Islet of Langerhans (tissue), 1 donor: ENCODE data around the gene TUBA1A.
"Not testable (repeated sequence)": the region's sequence is repeated elsewhere in the genome, so short reads cannot be mapped to it uniquely, and the experiment has no call there.

Source experiments
- FAIRE-seq: peaks from one replicate; lab custom pipeline; 2011; peaks lifted over from hg19 to GRCh38; lab: Jason Lieb, UNC

The TUBA1A gene

DNA sequence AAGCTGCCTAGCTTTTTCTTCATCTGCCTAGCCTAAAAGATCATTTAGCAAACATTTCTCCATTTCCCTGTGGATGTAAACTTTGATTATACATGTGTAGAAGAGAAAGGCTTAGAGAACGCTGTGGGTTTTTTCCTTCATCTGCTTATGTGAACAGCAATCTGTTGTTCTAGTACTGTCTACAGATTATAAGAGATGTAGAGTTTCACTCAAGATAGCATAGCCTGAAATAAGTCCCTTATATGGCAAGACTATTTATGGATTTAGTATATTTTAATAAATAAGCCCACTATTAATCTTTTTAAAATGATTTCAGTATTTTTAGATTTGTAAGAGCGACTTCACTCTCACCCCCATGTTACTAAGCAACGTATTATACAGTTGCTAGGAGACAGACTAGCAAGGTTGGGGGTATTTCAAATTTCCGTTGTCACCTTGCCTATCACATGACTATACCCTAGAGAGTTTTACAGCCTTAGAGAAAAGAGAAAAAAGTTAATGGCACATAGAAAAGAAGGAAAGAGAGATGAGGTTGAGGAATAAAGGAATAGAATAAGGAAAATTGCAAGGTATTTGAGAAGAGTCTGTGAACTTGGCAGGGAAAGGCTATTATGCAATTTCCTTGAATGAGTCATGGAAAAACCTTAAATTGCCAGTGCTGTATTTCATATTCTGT lies 12.2 kb upstream of the TUBA1A start:
- peak; percentile 99 for FAIRE-seq

- FAIRE-seq = no peak
Measured at GRCh38 chr12:49198431-49199155, 9.7 kb upstream of the TUBA1A start.

GRCh38 chr12:49197256-49197655 lies 8.4 kb upstream of the TUBA1A start:
- no peak for FAIRE-seq

DNA sequence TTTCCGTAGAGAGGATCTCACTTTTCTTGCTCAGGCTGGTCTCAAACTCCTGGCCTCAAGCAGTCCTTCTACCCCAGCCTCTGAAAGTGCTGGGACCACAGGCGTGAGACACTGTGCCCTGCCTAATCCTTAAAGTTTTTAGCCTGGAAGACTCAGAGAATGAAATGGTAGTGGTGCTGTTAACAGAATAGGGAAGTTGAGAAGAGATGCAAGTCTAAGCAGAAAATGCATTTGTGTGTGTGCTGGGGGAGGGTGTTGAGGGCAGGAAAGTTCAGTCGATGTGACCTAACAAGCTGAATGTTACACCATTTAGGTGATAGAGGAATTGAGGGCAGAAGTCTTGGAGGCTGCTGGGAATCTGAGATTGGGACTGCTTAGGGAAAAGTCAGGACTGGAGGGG lies 6.9 kb upstream of the TUBA1A start:
- no peak for FAIRE-seq

DNA sequence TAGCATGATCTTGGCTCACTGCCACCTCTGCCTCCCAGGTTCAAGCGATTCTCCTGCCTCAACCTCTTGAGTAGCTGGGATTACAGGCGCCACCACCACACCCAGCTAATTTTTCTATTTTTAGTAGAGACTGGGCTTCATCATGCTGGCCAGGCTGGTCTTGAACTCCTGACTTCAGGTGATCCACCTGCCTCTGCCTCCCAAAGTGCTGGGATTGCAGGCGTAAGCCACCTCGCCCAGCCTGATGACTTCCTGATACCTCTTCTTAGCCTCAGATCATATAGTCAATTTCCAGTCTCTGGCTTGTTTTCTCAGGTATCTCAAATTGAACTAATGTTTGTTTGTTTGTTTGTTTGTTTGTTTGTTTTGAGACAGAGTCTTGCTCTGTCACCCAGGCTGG lies 4.9 kb upstream of the TUBA1A start:
- FAIRE-seq = not testable (repeated sequence)

- FAIRE-seq = not testable (repeated sequence)
Measured at GRCh38 chr12:49191498-49191897, 2.6 kb upstream of the TUBA1A start.

GRCh38 chr12:49190974-49191373 lies 2.1 kb upstream of the TUBA1A start:
- FAIRE-seq = no peak

GRCh38 chr12:49189731-49190716 lies 1.1 kb upstream of the TUBA1A start:
- FAIRE-seq = no peak

GRCh38 chr12:49188201-49188915 lies 522 bp downstream of the TUBA1A start:
- FAIRE-seq = no peak

DNA sequence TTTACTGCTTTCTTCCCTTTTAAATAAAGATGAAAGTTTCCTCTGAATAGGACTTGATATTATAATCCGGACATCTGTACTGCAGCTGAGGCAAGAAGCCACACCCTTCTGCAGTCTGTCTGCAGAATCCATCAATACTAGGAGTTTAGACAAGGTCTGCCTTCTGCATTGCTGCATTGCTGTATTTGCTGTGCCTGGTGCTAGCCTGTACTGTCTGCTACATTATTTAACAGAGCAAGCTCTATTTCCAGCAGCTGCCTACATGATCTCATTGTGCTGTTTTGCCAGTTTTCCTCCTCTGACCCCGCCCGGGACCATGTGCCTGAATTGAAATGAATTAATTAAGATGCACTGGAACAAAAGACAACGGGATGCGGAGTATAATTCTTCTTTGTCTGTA lies 1.7 kb downstream of the TUBA1A start:
- FAIRE-seq = no peak

GRCh38 chr12:49186307-49186706 lies 2.6 kb downstream of the TUBA1A start:
- not testable (repeated sequence) for FAIRE-seq

- not testable (repeated sequence) for FAIRE-seq
Measured at GRCh38 chr12:49184697-49185096, 4.2 kb downstream of the TUBA1A start.

DNA sequence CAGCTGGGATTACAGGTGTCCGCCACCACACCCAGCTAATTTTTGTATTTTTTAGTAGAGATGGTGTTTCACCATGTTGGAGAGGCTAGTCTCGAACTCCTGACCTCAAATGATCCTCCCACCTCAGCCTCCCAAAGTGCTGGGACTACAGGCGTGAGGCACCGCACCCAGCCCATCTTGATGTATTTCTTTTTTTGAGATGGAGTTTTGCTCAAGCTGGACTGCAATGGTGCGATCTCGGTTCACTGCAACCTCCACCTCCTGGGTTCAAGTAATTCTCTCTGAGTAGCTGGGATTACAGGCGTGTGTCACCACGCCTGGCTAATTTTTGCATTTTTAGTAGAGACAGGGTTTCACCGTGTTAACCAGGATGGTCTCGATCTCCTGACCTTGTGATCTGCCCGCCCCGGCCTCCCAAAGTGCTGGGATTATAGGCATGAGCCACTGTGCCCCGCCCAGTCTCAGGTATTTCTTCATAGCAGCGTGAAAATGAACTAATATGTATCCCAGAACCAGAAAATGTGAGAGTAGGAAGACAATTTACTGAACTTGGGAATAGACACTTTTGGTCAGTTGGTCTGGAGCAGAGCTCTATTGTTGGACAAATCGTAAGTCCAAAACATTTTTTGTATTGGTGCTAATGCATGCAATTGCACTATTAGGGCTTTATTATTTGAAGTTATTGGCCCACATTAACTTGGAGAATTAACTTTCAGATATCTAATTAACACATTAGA lies 5.5 kb downstream of the TUBA1A start:
- not testable (repeated sequence) for FAIRE-seq

DNA sequence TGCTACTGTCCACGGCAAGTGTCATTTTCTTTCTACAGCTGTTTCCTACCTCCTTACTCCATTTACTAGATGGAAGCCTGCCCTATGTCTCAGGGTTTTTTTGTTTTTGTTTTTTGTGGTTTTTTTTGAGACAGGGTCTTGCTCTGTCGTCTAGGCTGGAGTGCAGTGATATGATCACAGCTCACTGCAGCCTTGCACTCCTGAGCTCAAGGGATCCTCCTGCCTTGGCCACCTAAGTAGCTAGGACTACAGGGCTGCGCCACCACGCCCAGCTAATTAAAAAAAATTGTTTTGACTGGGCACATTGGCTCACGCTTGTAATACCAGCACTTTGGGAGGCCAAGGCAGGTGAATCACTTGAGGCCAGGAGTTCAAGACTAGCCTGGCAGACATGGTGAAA lies 14.7 kb downstream of the TUBA1A start:
- no peak for FAIRE-seq

- FAIRE-seq = no peak
Measured at GRCh38 chr12:49170924-49171323, 18.0 kb downstream of the TUBA1A start.

- FAIRE-seq = no peak
Measured at GRCh38 chr12:49165114-49165513, 23.8 kb downstream of the TUBA1A start.

DNA sequence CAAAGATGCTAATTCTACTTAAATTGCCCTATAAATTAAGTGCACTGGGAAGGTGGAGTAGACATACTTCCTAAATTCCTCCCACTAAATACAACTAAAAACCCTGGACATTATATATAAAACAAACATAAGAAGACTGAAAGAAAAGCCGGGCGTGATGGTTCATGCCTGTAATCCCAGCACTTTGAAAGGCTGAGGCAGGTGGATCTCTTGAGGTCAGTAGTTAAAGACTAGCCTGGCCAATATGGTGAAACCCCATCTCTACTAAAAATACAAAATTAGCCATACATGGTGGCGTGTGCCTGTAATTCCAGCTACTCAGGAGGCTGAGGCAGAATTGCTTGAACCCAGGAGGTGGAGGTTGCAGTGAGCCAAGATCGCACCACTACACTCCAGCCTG lies 27.0 kb downstream of the TUBA1A start:
- FAIRE-seq = not testable (repeated sequence)

DNA sequence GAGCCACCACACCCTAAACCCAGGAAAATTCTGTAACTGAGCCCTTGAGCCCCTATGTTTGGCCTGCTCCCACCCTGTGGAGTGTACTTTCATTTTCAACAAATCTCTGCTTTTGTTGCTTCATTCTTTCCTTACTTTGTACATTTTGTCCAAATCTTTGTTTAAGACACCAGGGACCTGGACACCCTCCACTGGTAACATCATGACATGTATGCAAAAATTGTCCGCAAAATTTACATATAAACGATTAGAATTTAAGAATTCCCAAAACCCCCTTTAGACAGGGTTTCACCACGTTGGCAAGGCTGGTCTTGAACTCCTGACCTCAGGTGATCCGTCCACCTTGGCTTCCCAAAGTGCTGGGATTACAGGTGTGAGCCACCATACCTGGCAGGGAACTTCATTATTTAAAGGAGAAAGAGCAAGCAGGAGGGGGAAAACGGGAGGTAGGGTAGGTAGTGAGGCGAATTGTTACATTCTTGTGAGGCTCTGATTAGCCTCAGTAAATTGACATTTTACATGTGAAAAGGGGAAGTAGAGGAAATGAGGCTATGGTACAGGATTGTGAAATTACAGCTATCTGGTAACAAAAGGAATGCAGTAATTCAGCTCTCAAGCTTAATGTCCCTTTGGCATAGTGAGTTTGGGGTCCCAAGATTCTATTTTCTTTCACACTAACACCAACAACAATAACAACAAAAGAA lies 27.6 kb downstream of the TUBA1A start:
- FAIRE-seq = no peak

DNA sequence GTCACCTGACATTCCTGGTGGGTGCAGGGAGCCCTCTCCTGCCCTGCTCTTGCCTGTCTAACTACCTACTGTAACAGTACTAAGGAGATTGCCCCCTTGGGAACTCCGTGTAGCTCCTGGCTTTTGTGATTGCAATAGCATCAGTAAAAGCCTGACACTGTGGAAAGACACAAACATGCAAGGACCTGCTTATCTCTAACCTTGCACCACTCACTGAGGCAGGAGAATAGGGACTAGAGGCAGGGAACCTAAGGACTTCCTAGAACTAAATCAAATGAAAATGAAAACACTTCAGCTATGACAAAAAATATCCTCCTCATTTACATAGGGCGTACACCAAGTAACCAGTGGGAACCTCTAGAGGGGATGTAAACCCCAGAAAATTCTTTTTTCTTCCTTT lies 28.5 kb downstream of the TUBA1A start:
- no peak for FAIRE-seq

DNA sequence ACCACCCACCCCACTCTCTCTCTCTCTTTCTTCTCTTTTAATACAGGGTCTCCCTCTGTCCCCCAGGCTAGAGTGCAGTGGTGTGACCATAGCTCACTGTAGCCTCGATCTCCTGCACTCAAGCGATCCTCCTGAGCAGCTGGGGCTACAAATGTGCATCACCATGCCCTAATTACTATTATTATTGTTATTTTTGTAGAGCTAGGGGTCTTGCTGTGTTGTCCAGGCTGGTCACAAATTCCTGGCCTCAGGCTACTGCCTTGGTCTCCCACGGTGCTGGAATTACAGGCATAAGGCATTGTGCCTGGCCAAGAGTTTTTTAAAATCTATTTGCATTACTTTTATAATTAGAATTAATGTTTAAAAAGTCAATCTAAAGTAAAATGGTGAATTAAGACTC lies 34.7 kb downstream of the TUBA1A start:
- no peak for FAIRE-seq

DNA sequence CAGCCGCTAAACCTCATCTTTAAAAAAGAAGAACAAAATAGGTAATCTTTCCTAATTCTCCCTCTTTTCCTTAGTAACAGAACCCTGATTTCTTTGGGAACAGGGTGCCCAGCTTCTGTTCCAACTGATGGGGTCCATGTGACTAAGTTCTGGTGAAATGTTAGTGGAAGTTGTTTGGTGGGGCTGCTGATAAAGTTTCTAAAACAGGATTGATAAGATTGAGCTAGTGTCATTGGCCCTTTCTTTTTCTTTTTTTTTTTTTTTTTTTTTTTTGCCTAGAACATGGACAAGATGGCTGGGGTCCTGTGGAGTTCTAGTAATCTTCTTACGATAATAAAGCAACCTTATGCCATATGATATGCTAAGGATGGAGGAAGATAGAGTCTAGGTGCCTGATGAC lies 41.5 kb downstream of the TUBA1A start:
- no peak for FAIRE-seq
